GM19455 (cell line): Measurements from ENCODE around the gene HMG20A.

Source experiments
- ATAC-seq: cut with Tn5 transposase; IDR thresholded peaks from one replicate; pipeline ENCODE4 v1.9.1; 2021; ENCODE audit not compliant: unreplicated experiment

The HMG20A gene

DNA sequence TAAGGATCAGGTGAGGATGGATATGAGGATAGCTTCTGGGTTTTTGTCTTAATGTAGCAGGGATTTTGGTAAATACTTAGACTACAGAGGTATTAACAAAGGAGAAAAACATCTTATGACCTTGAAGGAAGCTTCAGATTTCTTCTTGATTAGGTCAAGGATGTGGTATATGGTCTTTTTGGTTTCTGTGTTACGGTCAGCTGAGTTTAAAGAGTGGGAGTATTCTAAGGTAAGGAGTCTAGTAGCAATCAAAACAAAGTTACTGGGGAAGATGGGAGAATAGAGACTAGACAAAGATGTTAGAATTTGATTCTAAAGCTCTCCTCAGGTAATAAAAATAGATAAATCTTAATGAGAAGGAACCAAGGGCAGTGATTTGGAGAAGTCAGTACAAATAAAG, 6.2 kb downstream of the HMG20A start:
- ATAC-seq: no peak

DNA sequence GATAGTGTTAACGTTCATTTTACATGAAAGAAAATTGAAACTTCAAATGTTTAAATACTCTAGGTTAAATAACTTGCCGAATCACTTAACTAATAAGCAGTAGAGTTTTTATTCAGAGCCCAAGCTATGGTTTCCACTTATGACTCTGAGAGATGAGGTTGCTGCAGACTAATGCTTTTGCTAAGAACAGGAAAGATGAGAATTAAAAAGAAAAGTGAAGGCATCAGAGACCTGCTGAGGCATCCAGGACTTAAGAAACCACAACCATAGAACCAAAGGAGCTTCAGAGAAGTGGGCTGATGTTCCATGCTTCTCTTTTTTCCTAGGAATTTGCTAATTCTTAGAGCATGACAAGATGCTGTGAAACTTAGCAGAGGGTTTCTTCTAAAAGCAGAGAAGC, 9.5 kb downstream of the HMG20A start:
- ATAC-seq: no peak

DNA sequence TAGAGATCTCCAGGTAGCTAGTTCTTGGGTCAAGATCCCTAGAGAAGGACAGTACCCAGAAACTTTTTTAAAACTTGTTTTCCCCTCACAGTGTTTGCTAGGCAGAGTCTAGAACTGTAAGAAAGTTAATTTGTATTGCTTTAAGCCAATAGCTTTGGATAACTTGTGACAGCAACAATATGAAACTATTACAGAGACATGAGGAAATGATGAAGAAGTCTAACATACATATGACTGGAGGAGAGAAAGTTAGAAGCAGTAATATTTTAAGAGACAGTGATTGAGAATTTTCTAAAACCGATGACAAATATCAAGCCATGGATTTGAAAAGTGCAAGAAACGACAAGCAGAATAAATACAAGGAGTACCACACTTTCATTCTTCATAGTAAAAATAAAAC, 10.0 kb downstream of the HMG20A start:
- ATAC-seq: no peak

DNA sequence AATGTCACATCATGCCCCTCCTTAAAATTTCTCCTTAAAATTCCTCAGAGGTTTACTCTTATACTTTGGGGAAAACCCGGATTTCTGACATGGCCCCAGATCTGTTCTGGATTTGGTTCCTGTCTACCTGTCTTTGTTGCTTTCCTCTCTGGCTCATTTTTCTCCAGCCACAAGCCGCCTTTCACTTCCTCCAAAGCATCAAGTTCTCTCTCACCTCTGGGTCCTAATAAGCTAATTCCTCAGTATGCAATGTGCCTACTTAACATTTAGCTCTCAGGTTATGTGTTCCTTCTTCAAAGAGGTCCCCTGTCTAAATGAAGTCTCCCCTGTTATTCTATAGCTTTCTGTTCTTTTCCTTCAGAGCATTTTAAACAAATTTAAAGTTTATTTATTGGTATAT, 16.1 kb downstream of the HMG20A start:
- no peak for ATAC-seq

DNA sequence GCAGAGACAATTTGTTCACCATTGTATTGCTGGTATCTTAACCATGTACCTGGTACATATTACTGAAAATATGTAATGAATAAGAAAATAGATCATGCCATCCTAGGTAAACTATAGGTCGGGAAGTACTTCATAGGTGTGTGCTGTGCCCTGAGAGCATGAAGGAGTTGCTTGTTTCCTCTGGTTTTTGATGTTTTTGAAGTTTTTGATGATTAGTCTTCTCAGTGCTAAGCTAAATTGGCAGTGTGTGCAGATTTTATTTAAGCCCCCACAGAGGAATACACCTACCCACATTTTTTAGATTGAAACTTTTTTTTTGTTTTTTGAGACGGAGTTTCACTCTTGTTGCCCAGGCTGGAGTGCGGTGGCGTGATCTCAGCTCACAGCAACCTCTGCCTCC, 16.6 kb downstream of the HMG20A start:
- ATAC-seq: no peak

DNA sequence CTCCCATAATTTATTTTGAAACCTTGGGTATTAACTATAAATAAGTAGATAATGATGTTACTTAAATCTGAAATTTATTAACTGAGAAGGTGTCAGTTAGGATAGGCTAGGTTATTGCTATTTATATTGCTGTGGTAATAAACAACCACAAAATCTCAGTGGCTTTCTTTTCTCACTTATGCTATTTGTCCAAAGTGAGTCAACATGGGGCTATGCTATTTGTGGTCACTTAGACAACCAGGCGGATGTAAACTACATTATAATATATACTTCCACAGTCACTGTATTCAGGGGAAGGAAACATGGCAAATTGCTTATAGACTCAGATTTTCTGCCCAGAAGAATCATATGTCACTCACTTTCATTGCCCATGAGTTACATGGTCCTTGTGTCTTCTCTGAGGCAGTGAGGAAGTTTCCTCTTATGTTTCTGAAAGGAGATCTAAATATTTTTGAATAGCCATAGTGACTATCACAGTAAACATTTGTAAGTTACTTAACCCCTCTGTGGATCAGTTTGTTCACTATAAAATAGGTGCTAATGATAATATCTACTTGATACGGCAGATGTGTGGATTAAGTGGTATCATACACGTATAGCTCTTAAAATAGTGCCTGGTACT, 19.8 kb downstream of the HMG20A start:
- peak; percentile 90 for ATAC-seq

DNA sequence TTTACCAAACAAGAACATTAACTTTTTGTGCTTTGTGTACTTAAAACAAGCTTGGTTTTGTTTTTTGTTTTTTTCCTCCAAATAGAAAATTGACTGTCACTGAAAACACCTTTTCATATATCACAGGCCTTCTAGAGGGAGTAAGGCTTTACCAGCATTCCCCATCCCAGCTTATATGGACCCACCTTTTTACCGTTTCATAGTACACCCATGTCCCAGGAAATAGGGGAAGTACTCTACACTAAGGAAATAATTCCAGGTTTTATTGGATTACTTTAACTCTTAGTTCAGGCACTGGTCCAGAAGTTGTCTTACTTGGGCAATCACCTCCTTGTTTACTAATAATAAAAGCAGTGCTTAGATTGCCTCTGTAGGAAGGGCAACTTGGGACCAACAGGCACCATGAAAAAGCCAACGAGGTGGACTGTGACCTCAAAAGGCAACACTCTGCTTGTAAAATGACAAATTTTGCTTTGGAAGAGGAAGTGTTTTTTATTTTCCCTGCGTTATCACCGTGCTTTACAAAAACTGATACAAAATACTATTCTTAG, 26.2 kb downstream of the HMG20A start:
- no peak for ATAC-seq

DNA sequence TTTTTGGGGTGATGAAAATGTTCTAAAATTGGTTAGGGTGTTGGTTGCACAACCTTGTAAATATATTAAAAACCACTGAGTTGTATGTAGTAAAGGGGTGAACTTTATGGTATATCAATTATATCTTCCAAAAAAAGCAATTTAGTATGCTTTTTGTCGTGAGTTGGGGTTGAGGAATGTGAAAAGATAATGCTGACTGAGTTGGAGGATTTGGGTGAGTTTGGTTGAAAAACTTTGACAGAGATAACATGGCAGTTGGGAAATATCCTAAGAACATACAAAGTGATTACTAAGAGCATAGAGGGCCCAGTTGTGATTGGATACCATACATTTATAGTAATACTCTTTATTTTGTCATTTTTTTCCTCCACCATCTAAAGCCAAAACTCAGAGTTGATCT, 33.6 kb downstream of the HMG20A start:
- ATAC-seq: no peak

DNA sequence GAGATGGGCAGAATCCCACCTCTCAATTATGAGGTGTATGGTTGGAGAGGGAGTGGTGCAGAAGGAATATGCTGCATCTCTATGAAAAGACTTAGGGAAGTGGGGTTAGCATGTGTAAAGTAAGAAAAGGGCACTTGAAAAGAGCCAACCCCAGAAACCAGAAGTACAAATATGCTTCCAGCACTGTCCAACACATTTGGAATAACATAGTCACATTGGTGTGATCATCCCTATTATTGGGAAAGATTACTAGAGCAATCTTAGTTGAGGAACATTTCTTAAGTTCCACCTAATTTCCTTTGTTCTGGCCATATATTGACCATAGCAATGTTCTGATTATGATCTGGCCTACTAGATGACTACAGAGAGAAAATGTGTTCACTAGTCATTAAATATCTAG, 34.3 kb downstream of the HMG20A start:
- ATAC-seq: no peak

DNA sequence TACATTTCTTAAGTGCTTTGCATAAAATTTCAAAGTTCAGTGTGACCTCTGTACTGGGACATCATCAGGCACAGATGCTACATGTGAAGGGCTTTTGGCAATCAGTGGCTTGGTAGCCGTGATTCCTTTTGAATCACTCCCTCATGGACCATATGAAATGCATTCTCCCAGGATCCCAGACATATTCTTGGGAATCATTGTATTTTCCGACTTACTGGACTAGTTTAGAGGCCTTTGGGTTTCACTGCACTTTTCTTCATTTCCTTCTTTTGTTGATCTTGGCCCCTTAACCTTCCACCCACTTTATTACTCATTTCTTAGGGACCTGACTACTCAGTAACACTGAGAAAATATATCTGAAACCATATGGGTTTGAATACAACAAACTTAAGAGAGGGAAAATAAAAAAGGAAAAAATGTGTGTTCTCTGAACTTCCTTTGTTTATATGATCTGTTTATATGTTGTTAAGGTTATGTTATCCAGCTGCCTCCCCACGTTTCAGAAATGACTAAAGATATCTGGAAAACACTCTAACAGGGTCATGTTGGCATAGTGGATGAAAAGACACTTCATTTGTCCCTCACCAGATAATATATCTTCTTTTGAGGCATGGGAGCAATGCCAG, 35.1 kb downstream of the HMG20A start:
- no peak for ATAC-seq

DNA sequence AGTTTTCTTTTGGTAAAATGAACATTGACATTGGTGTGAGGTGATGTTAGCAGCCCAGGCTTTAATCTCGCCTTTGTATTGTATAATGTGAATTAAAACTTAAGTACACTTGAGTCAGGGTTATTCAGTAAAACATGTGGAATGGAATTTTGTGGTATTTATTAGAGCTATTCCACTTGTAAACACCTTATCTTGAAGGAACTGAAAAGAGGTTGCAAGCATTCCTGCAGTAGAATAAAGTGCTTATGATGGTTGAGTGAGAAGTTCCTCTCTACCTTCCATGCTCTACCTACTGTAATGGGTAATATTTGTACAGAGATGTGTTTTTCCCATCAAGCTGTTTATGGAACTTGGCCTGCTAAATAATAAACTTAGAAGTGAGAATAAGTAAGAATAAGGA, 36.1 kb downstream of the HMG20A start:
- no peak for ATAC-seq

DNA sequence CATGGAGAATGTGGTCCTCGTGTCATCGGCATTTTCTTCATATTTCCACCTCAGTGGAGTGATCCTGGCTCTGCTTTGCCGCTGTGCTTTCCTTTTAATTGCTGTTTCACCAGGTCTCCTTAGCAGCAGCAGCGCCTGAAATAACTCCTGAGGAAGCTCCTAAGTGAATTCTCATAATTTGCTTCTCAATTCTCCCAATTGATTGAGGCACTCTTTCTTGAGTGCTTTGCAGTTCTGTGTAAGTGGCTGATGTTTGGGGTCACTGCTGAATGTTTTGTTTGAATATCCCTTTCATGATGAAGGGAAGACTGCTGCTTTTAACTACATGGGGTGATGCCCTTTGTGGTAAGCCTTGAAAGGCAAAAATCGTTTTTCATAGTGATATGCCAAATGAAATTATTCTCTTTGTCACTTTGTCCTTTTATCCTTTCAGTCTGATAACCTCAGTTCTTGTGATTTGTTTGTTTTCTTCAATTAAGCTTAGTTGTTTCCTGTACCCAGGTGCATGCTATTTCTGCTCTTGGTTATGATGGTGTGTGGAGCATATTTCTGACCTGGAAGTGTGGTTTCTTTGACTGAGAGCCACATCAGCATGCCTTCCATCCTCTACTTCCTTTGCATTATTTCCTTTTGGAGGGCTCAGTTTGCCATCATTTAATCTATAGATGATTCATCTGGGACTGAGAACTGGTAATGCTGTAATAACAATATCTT, 36.7 kb downstream of the HMG20A start:
- no peak for ATAC-seq

DNA sequence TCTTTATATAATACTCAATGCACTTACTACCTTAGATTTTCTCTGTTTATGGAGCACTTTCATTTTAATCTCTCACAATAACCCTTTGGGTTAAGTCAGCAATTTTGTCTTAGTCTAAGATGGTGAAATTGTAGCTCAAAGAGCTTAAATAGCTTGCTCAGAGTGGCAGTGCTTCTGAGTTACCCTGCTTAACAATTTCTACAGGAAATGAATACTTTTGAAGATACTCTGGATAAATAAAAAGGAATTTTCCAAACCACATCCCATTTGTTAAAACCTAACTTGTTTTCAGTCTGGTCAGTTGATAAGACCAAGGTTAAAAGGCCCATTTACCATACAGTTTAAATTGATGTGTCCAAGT, 37.2 kb downstream of the HMG20A start:
- no peak for ATAC-seq

DNA sequence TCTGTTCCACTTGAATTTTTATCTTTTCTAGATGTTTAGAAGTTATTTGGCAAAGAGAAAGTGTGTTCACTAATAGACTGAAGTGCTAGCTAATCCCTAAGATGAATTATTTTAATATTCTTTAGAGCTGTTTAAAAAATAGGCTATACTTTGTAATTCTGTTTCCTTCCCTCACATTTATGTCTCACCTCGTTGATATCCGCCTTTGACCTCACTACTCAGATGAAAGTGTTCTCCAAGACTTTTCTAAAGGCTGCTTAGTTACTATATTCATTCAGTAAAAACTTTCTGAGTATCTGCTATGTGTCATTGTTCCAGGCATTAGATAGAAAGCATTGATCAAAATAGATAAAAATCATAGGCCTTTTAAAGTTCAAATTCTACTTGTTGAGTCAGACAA, 38.3 kb downstream of the HMG20A start:
- ATAC-seq: no peak

DNA sequence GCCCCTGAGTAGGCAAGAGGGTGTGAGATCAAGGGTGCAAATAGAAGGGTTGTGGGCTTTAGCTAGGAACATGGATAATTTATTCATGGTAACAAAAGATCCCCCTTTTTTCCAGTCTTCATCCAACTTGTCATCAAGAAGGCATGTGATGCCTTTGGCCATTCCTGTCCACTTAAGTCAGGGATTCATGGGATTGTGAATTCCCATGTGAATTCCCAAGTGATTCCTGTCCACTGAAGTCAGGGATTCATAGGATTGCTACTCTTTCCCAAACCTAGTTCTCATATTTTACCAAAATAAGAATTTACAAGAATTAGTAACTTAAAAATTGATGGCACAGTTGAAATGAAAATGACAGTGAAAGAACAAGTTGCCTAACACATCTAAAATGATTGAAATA, 40.8 kb downstream of the HMG20A start:
- ATAC-seq: no peak

DNA sequence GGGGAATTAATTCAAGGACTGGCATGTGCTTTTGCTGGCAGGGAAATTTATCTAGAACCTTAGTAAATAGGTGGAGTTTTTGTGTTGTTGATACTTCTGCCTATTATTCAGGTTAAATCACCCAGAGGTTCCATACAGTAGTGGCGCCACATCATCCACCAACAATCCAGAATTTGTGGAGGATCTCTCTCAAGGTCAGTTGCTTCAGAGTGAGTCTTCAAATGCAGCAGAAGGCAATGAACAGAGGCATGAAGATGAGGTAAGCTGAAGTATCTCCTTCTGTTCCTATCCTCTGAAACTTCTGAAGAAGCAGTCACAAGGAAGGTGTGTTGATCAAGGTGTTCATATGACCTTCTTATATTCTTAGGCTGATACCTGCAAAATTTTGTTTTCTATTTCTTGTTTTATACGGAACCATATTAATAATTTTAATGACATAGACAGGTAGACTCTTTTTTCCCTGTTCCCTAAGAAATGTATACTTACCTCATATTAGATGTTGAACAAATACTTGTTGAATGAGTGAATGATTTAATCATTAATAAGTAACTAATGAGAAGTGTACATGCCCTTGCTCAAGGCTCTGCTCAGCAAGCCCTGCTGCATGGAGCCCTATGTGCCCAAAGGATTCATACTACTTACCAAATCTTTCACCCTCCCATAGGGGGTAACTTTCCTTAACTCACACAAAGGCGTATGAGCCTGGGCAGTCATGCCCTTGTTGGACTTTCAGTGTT, 43.6 kb downstream of the HMG20A start:
- ATAC-seq: no peak

DNA sequence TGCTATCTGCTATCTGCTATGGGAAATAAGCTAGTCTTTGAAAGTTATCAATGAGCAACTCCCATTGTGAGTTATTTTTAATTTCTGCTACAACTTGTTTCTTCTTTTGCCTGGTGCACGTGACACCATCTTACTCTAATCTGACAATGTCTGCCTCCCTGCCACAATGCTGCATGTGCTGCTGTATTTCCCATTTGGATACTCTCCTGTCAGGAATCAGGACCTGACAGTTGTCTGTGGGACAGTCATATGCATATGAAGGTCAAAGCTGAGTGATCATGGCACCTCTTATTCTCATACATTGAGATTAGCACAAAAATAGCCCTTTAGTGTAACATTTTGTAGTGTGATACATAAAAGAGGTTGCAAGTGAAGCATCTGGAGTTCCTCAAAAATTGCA, 45.8 kb downstream of the HMG20A start:
- ATAC-seq: no peak

DNA sequence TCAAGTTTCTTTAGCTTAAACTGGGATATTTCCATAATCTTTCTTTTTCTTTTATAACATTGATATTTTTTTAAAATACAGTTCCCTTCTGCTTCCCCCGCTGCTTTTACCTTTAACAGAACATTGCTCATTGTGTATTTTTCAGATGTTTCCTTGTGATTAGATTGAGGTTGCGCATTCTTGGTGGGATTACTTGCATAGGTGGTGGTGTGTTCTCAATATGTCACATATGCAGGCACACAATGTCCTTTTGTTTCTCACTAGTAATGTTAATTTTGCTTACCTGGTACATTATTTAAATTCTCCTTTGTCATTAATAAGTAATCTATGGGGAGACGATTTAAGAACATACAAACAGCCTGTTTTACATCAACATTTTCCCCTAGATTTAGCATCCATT, 48.2 kb downstream of the HMG20A start:
- no peak for ATAC-seq

DNA sequence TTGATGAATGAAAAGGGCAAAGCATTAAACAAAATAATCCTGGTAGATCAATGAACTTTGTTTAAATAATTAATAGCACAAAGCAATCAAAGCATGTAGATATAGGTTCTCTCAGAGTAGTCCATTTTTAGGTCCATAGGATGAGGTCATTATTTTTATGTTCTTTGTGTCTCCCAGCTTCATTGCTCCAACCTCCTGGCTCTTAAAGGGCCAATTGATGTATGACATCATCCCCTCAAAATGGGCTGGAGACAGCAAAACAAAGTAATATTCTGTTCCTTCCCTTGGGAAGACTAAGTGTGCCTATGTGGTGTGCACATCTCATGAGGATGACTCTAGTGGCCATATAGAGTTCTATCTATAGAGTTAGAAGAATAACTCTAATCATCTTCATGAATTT, 49.5 kb downstream of the HMG20A start:
- ATAC-seq: no peak

DNA sequence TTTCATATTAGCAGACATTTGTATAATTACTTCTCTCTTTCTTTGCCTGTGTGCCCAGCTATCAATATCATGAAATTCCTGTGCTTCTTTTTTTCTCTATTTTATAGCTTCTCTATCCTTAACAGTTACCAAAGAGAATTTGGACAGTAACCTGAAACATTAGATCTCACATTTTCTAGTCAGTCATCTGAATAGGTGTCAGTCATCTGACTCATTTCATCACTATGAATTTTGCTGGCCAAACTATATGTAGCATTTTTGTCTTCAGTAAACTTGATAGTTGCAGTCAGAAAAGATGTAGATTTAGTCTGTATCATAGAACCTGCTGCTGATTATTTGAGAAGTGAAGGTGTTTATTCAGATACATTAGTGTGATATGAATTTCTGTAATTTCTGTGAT, 52.6 kb downstream of the HMG20A start:
- no peak for ATAC-seq

DNA sequence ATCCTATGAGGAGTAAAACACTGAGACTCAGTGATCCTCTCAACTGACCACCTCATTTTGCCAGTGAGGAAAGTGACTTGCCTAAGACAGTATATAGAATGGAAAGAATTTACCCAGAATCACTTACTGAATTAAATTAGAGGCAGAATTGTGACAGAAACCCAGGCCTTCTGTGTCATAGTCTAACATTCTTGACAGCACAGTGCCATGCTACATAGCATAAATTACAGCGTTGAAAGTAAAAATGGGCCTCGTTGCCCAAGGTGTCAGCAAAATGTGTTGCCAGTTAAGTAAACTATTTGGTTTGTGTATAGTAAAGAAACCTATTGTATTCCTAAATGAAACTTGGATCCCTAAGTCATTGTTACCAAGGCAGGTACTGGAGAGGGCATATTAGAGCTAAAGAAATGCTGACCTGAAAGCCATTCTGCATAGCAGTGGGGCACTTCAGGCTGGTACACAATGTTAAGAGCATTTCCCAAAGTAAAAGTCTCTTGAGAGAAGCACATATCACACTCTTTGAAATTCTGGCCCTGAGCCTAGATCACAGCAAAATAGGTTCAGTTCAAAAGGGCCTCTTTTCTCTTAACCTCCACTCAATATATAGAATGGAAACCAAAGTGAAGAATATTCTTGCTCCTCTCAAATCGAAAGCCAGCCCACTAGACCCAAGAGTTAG, 53.8 kb downstream of the HMG20A start:
- ATAC-seq: no peak
